ENCODE measurements around the gene FOXD4L5.
"Not testable (repeated sequence)": the region's sequence is repeated elsewhere in the genome, so short reads cannot be mapped to it uniquely, and the experiment has no call there.

Gene FOXD4L5

DNA sequence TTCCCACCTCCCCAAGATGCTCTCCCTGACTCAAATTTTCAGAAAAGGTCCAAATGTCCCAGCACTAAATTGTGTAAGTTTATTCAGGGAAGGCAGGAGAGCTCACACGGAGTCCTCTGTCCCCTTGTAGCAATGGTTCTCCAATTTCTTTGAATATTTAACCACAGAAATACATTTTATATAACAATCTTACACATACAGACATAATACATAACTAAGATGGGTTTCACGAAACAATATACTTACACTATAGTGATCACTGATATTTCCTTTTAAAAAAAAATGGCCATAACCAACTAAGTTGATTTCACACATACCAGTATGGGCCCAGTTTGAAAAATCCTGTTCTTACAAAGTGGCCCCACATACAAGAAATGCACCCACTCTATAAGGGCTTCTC lies at the start of gene FOXD4L5:
Gene FOXD4L5, minus strand, starts transcription at position 101 of the 400 bp plus-strand sequence. CDS start 832 bp downstream, outside the sequence.
- not testable (repeated sequence) for DNase-seq

GRCh38 chr9:65283943-65284342 lies 1.1 kb downstream of the FOXD4L5 start:
- not testable (repeated sequence) for DNase-seq

GRCh38 chr9:65282976-65283375 lies 2.0 kb downstream of the FOXD4L5 start:
- DNase-seq = not testable (repeated sequence)
